ENCODE results near the gene PELI2.

Gene PELI2

DNA sequence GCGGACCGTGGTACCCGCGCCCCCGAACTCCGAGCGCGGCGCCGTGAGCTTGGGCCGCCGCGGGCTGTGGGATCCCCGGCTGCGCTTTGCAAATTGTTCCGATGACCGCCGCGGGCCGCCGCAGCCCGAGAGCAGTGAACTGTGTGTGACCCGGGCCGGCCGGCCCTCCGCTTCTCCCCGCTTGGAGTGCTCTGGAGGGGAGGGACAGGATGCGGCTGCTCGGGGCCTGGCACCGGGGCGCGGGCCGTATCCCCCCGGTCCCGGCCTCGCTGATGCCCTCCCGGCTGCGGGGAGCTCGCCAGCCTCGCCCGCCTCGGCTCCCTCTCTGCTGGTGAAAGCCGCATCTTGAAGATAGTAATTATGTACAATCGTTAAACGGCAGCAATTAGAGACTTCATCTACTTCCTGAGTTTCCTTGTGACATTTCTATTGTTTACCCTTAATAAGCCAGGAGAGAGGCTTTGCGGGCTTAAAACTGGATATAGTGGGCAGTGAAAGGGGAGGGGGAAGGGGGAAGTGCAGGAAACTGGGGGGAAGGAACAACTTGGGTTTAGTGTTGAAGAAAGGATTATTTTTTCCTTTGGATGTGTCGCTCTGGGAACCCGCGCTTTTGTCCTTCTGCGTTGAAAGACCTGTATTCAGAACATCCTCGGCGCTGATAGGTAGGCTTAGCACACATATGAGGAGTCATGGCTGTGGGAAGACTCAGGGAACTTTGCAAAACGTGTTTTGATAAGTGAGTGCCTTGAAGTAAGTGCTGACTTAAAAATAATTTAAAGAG is 1.2 kb downstream of the PELI2 start:
- no peak for DNase-seq (ENCODE audit: low read depth)

GRCh38 chr14:56120091-56120691 is 2.0 kb downstream of the PELI2 start:
- no peak for DNase-seq (ENCODE audit: low read depth)

DNA sequence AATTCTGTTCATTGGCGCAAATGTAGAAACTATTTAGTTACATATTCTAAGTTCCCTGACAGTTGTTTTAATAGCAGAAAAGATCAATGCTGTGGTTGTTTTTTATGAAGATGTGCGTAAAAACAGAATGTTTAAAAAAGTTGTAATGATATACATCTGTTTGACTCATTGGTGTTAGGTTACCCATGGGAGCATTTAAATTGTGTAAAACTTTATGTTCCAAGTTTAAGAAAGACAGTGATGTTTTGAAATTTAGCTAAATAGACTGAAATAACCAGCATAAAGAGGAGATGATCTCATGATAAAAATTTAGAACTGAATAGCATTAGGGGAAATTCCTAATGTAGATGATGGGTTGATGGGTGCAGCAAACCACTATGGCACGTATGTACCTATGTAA is 3.6 kb downstream of the PELI2 start:
- DNase-seq (ENCODE audit: low read depth), result no peak

DNA sequence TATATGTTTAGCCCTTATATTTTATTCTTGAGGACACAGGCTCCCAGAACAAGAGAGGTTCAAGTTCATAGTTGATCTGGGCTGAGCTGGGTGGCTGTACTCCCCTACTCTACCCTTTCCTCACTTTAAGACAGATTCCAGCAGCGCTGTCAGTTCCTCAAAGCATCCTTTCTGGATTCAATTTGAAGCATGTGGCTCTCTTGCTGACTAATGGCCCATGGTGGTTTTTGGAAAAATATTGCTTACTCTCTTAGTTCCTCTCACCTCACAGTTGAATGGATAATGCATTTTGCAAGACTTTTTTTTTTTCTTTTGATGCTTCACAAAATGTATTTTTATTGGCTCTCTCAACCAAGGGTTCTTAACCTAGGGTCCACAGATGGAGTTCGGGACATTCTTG is 4.1 kb downstream of the PELI2 start:
- no peak for DNase-seq (ENCODE audit: low read depth)

- DNase-seq (ENCODE audit: low read depth), result no peak
These were observed 6.1 kb downstream of the PELI2 start for GRCh38 chr14:56124327-56124726.

DNA sequence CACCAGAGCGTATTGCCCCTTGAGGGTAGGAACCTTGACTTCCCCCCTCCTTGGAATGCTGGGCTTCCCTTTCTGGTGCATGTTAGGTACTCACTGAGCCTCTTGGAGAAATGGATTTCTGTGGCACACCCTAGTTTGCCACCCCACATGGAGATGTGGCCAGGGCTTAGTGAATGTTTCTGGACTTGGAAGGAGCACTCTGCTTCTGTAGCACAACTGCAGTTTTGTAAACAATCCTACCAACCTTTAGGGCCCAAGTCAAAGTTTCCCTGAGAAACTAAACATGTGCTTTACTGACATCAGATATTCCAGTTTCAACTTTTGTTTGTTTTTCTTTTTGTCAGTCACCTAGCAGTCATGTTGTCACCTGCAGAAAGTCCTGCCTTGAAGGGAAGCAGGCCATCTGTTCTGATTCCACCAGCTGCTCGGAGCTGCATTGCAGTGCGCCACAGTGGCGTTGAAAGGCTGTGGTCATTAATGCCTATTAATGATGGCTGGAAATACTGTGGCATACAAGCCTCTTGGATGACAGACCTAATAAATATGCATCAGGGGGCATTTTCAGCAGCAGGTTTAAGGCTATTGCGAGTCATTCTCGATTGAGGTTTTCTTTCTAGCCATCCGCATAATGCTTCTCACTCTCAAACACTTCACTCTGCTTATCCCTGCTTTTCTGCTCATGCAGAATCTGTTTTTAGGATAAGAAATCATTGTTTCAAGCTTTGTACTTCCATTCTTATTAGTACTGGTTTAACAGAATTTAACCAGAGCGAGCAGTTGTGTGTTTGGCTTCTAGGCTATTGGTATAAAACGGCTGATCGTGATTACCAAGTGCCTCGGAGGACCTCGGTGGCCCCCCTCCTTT is 7.8 kb downstream of the PELI2 start:
- no peak for DNase-seq (ENCODE audit: low read depth)

DNA sequence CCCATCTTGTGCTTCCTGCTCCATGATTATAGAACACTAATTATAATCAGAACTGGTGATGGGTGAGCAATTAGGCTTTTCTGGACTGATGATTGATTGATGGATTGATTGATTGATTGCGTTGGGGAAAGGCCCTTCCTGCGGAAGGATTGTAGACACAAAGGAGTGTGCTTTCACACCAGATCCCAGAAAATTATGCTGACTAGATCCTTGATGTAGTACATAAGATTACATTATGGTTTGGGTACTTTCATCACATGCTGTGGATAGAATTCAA is 8.4 kb downstream of the PELI2 start:
- DNase-seq (ENCODE audit: low read depth), result no peak

DNA sequence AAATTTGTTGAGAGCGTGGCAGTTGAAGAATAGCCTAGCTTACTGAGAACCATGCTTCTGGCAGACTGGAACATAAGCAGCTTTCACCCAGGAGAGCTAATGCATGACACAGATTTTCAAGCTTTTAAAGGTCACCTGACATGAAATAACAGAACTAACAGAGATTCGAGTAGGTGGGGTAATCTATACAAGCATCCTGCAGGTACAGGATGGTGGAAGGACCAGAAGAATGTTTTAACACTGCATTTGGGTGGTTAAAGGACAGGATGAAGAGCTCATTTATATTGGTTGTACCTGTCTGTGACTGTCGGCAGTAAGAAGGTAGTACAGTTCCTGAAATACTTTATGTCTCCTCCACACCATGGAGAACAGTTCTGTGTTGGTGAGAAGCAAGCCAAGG is 8.9 kb downstream of the PELI2 start:
- DNase-seq (ENCODE audit: low read depth), result no peak

- no peak for DNase-seq (ENCODE audit: low read depth)
These were observed 10.9 kb downstream of the PELI2 start for GRCh38 chr14:56129092-56129491.

DNA sequence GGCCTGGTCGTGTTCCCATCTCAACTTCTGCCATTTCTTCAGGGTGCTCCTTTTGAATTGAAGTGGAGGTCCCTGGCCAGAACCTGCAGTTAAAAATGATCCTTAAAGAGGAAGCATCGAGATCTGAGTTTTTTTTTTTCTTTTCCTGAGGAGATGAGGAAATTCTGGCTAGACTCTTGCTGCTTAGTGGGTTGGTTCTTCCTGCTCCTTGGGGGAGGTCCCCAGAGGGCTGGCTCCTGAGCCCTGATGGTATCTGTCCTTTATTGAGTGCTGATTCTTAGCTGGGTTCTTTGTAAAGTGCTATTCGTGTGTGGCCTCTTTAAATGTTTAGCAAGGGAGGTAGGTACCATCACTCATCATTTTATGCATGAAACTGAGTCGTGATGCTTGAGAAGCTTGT is 11.7 kb downstream of the PELI2 start:
- no peak for DNase-seq (ENCODE audit: low read depth)

DNA sequence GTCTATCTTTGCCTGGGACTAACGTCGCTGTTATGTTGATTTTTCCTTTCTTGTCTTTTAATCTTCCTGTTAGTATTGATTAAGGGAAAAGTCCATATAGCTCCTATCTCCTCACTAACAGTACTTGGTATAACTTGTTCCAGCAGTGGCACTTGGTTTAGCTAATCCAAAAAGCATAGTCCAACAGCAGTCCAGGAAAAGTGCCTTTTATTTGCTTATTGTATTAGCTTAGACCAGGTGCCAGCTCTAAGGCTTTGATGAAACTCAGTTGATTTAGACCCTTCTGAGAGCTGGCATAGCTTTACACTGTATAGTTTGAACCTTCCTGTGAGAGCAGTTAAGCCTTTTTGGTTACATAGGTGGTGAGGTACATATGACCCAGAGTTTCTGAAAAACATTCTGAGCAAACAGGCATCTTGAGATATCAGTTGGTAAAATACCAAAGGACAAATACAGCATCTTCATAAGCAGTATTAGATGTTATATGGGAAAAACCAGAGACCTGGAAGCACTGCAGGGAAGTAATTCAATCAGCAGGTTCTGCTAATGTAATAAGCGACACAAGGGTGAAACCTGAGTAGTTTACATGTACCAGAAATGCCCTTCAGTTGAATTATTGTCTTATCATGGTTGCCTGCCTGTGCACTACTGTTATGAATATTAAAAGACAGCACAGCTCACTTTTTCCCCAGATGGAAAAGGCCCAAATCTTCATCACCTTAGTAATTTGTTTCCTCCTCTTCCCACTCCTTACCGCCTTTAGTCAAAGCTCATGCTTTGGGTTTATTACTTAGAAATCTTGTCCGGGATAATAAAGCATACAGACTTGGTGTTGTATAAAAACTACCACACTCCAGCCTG is 13.0 kb downstream of the PELI2 start:
- DNase-seq (ENCODE audit: low read depth), result no peak

DNA sequence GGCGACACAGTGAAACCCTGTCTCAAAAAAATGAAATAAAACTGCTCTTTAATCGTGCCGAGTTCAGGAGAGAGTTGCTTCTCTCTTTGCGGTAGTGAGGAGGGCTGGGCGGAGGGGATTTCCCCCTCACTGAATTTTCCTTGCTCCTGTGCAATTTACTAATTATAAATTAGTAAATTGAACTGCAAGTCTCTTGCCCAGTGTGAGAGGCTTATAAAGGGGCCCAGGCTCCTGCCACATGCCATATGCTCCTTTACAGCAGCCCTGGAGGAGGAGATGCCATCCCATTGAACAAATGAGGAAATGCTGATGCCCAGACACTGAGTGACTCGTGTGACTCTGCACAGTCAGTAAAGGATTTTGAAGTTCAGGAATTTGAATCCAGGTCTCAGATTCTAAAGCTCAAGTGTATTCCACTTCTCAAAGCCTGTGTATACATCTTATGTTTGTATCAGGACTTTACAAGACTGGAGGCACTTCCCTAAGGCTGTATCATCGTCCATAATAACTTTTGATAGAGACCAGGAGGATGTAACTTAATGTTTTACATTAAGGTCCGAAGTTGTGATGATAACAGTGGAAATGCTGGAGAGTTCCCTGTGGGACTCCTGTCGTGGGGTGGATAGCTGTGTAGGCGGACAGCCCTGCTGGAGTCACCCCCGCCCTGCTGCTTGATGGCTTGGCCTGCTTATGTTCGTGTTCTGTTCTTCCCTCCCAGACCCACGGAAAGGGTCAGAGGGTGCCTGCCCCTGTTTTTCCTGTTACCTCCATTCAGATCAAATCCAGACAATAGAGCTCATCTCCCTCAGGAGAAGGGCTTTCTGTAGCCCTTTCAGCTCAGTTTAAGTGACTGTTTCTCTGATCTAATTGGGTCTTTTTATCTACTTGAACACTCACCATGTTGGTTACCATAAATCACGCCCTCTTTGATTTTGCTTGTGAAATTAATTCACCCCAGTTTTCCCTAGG is 13.9 kb downstream of the PELI2 start:
- no peak for DNase-seq (ENCODE audit: low read depth)

- no peak for DNase-seq (ENCODE audit: low read depth)
These were observed 15.3 kb downstream of the PELI2 start for GRCh38 chr14:56133547-56133946.

- no peak for DNase-seq (ENCODE audit: low read depth)
These were observed 16.8 kb downstream of the PELI2 start for GRCh38 chr14:56135001-56135400.

DNA sequence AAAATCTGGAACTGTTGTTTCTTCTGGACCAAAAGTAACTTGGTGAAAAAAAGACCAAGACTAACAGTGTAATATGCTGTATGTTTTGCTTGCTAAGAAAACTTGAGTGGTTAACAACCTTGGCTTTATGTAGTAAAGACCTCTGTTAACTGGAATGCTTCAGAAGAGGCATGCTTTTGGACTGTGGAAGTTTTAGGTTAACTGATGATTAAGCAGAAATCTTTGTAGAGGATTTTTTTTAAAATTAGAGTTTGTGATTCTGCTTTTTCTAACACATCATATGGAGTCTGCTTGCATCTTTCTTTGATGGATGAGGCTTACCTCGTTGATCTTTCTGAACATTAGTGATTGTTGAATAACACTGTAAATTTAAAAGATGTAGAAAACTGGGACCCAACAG is 17.5 kb downstream of the PELI2 start:
- DNase-seq (ENCODE audit: low read depth), result no peak

GRCh38 chr14:56136571-56137452 is 18.6 kb downstream of the PELI2 start:
- DNase-seq (ENCODE audit: low read depth), result no peak

DNA sequence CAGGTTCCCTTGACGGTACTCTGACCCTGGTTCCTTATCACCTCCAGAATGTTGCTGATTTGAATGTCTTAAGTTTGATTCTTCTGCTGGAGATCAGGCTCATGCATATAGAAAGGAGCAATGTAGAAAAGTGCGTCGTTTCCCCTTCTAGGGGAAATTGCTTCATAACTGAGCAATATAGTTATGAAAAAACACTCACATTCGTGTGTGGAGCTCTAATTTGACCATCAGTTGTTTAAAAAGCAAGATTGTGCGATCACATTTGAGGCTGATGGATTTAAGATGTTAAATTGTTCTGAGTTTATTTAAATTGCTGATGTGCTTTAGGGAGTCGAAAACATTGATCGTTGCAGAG is 19.2 kb downstream of the PELI2 start:
- no peak for DNase-seq (ENCODE audit: low read depth)

- DNase-seq (ENCODE audit: low read depth), result no peak
These were observed 19.6 kb downstream of the PELI2 start for GRCh38 chr14:56137849-56138248.

DNA sequence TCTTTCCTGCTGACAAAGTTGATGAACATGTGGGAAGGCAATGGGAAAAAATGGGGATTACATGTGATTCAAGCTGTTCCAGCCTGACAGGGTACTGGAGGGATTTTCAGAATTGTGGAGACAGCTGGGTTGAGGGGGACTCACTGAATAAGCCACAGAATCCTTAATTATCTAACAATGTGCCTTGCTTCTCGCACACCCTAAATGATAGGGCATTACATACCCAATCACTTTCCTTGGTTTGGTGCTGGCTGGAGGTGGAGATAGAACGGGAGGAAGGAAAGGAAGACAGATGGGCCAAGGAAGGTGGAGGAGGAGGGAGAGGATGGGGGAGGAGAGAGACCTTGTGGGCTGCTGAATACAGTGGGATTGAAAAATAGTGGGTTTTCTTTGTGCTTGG is 20.7 kb downstream of the PELI2 start:
- no peak for DNase-seq (ENCODE audit: low read depth)

- no peak for DNase-seq (ENCODE audit: low read depth)
These were observed 24.1 kb downstream of the PELI2 start for GRCh38 chr14:56142314-56142713.
